ENCODE measurements around the gene ARFIP1.

ARFIP1 gene

GRCh38 chr4:152954741-152955140 lies 175.0 kb downstream of the ARFIP1 start:
- ChIA-PET POLR2A (no interaction called here), CTCF (interaction anchor here (1.5 to 1.6 kb wide), 4 partner anchors 8 to 131 kb away, joined by 3 to 5 read pairs (median 5); no protein-coding TSS in a partner anchor)
- DNase-seq (ENCODE audit: extremely low spot score) = no peak
- TF ChIP-seq CTCF (IDR thresholded peaks at IDR 0.05; ENCODE audit: control extremely low read depth, extremely low read depth, low read depth, missing control alignments) = no peak

- POLR2A ChIA-PET = no interaction called here
- CTCF ChIA-PET = interaction anchor here (0.9 kb wide), 1 partner anchor 16 kb away, joined by 3 read pairs; no protein-coding TSS in a partner anchor
- TF ChIP-seq CTCF (IDR thresholded peaks at IDR 0.05; ENCODE audit: control extremely low read depth, extremely low read depth, low read depth, missing control alignments) = no peak
- DNase-seq (ENCODE audit: extremely low spot score) = no peak
Observed at GRCh38 chr4:152956147-152956546, 176.4 kb downstream of the ARFIP1 start.

GRCh38 chr4:152956650-152957436 lies 177.1 kb downstream of the ARFIP1 start:
- DNase-seq (ENCODE audit: extremely low spot score) = no peak
- ChIA-PET CTCF (interaction anchor here (0.9 kb wide), 1 partner anchor 15 kb away, joined by 3 read pairs; no protein-coding TSS in a partner anchor), POLR2A (no interaction called here)
- no peak for TF ChIP-seq CTCF (IDR thresholded peaks at IDR 0.05; ENCODE audit: control extremely low read depth, extremely low read depth, low read depth, missing control alignments)

- POLR2A ChIA-PET = no interaction called here
- no peak for DNase-seq (ENCODE audit: extremely low spot score)
- CTCF ChIA-PET = no interaction called here
- no peak for TF ChIP-seq CTCF (IDR thresholded peaks at IDR 0.05; ENCODE audit: control extremely low read depth, extremely low read depth, low read depth, missing control alignments)
Observed at GRCh38 chr4:152957437-152958171, 177.8 kb downstream of the ARFIP1 start.

- DNase-seq (ENCODE audit: extremely low spot score) = no peak
- ChIA-PET POLR2A (no interaction called here), CTCF (interaction anchor here (1.2 kb wide), 1 partner anchor 24 kb away, joined by 3 read pairs; no protein-coding TSS in a partner anchor)
- no peak for TF ChIP-seq CTCF (IDR thresholded peaks at IDR 0.05; ENCODE audit: control extremely low read depth, extremely low read depth, low read depth, missing control alignments)
Observed at GRCh38 chr4:152959080-152959479, 179.3 kb downstream of the ARFIP1 start.

- CTCF ChIA-PET = interaction anchor here (1.7 kb wide), 1 partner anchor 26 kb away, joined by 4 read pairs; no protein-coding TSS in a partner anchor
- POLR2A ChIA-PET = no interaction called here
- DNase-seq (ENCODE audit: extremely low spot score) = no peak
Observed at GRCh38 chr4:152960082-152960481, 180.3 kb downstream of the ARFIP1 start.

More at GRCh38 chr4:152960082-152960481, 180.3 kb downstream of the ARFIP1 start:
- no peak for TF ChIP-seq CTCF (IDR thresholded peaks at IDR 0.05; ENCODE audit: control extremely low read depth, extremely low read depth, low read depth, missing control alignments)

Data from GM10248 (cell line).